Osteocyte (in vitro differentiated cells): Measurements from ENCODE around the gene TBC1D5. TPM values are rescaled to one million over a fixed set of nuclear protein-coding genes. Genes with fewer than 3 reads are reported as not detected.

ENCODE experiments used
- DNase-seq: peaks from one replicate; pipeline ENCODE4 v3.0.0; 2021; ENCODE audit warnings: mixed read lengths; ENCODE audit not compliant: unreplicated experiment; ENCODE audit errors: extremely low spot score
- H3K27ac Mint-ChIP-seq: one replicate; pipeline ENCODE4 v1.8.0; 2021; ENCODE audit warnings: mild to moderate bottlenecking, mixed read lengths; ENCODE audit not compliant: unreplicated experiment
- H3K27me3 Mint-ChIP-seq: one replicate; pipeline ENCODE4 v1.8.0; 2021; ENCODE audit warnings: mixed read lengths; ENCODE audit not compliant: unreplicated experiment
- H3K36me3 Mint-ChIP-seq: one replicate; pipeline ENCODE4 v1.8.0; 2021; ENCODE audit warnings: mixed read lengths; ENCODE audit not compliant: unreplicated experiment
- H3K4me1 Mint-ChIP-seq: one replicate; pipeline ENCODE4 v1.8.0; 2021; ENCODE audit warnings: mixed read lengths; ENCODE audit not compliant: unreplicated experiment
- H3K4me3 Mint-ChIP-seq: one replicate; pipeline ENCODE4 v1.8.0; 2021; ENCODE audit warnings: mild to moderate bottlenecking, moderate library complexity, mixed read lengths; ENCODE audit not compliant: unreplicated experiment
- H3K9me3 Mint-ChIP-seq: one replicate; pipeline ENCODE4 v1.8.0; 2021; ENCODE audit warnings: mixed read lengths; ENCODE audit not compliant: unreplicated experiment
- CTCF ChIP-seq: fragments of 200-600 bp; sonication (generic); IDR thresholded peaks from 2 replicates; pipeline ENCODE4 v1.5.0; 2021; ENCODE audit warnings: antibody characterized with exemption, mild to moderate bottlenecking, moderate library complexity
- total RNA-seq: library from RNA; stranded (reverse); gene quantifications from 2 replicates; pipeline ENCODE4 v1.2.1, GENCODE V29; 2021

The TBC1D5 gene
- total RNA-seq, 1 donor from 2014 or later, result 69.2 TPM

GRCh38 chr3:17336291-17336690, 406.1 kb downstream of the TBC1D5 start:
- H3K4me3 Mint-ChIP-seq, result no peak overlapping the region
- TF ChIP-seq CTCF, result no peak
- H3K9me3 Mint-ChIP-seq, result no peaks in the 10 kb centered on the region
- H3K36me3 Mint-ChIP-seq, result peaks cover 3% of the 10 kb centered on the region
- DNase-seq, result no peak
- H3K4me1 Mint-ChIP-seq, result peaks cover 3% of the 10 kb centered on the region
- H3K27me3 Mint-ChIP-seq, result no peaks in the 10 kb centered on the region
- no peak overlapping the region for H3K27ac Mint-ChIP-seq

- no peak overlapping the region for H3K4me3 Mint-ChIP-seq
- peaks cover 3% of the 10 kb centered on the region for H3K4me1 Mint-ChIP-seq
Measured at GRCh38 chr3:17333893-17334292, 408.5 kb downstream of the TBC1D5 start.

GRCh38 chr3:17333446-17333845, 409.0 kb downstream of the TBC1D5 start:
- Mint-ChIP-seq H3K4me3 (no peak overlapping the region), H3K9me3 (no peaks in the 10 kb centered on the region), H3K36me3 (peaks cover 3% of the 10 kb centered on the region), H3K27me3 (no peaks in the 10 kb centered on the region), H3K4me1 (peaks cover 3% of the 10 kb centered on the region), H3K27ac (no peak overlapping the region)
- no peak for TF ChIP-seq CTCF
- no peak for DNase-seq

More at GRCh38 chr3:17333893-17334292, 408.5 kb downstream of the TBC1D5 start:
- Mint-ChIP-seq H3K9me3 (no peaks in the 10 kb centered on the region), H3K27ac (no peak overlapping the region), H3K36me3 (peaks cover 3% of the 10 kb centered on the region), H3K27me3 (no peaks in the 10 kb centered on the region)
- no peak for TF ChIP-seq CTCF
- DNase-seq, result no peak

GRCh38 chr3:17330660-17331059, 411.8 kb downstream of the TBC1D5 start:
- no peak for TF ChIP-seq CTCF
- Mint-ChIP-seq H3K4me1 (no peaks in the 10 kb centered on the region), H3K27ac (no peak overlapping the region), H3K27me3 (no peaks in the 10 kb centered on the region), H3K4me3 (no peak overlapping the region), H3K36me3 (no peaks in the 10 kb centered on the region), H3K9me3 (no peaks in the 10 kb centered on the region)
- DNase-seq, result no peak

GRCh38 chr3:17329927-17330326, 412.5 kb downstream of the TBC1D5 start:
- Mint-ChIP-seq H3K4me1 (no peaks in the 10 kb centered on the region), H3K9me3 (no peaks in the 10 kb centered on the region), H3K27me3 (no peaks in the 10 kb centered on the region), H3K4me3 (no peak overlapping the region), H3K27ac (no peak overlapping the region), H3K36me3 (peaks cover 2% of the 10 kb centered on the region)
- no peak for DNase-seq
- no peak for TF ChIP-seq CTCF
